Cerebellar cortex (tissue), 1 donor: ENCODE results near the gene MLIP.

Source experiments
- DNase-seq: peaks from one replicate; pipeline ENCODE4 v3.0.0-alpha.2; 2015; ENCODE audit warnings: low spot score

The MLIP gene

GRCh38 chr6:54286141-54286540 lies 174.9 kb downstream of the MLIP start:
- no peak for DNase-seq

- no peak for DNase-seq
These were observed 177.2 kb downstream of the MLIP start for GRCh38 chr6:54288474-54288873.

- no peak for DNase-seq
These were observed 178.2 kb downstream of the MLIP start for GRCh38 chr6:54289426-54289825.

GRCh38 chr6:54291146-54291545 lies 179.9 kb downstream of the MLIP start:
- DNase-seq: no peak

GRCh38 chr6:54291738-54292137 lies 180.5 kb downstream of the MLIP start:
- no peak for DNase-seq

- no peak for DNase-seq
These were observed 183.8 kb downstream of the MLIP start for GRCh38 chr6:54294965-54295532.

- DNase-seq: no peak
These were observed 188.5 kb downstream of the MLIP start for GRCh38 chr6:54299542-54300269.

GRCh38 chr6:54301770-54302169 lies 190.5 kb downstream of the MLIP start:
- DNase-seq: no peak

- DNase-seq: no peak
These were observed 196.2 kb downstream of the MLIP start for GRCh38 chr6:54307439-54307910.

- DNase-seq: no peak
These were observed 197.2 kb downstream of the MLIP start, which contains the start of gene TINAG for GRCh38 chr6:54308289-54308985. TINAG (plus strand) TSS chr6:54308441; CDS start chr6:54308551, 110 bp downstream.

- DNase-seq: no peak
These were observed 197.7 kb downstream of the MLIP start for GRCh38 chr6:54308986-54309315.

- DNase-seq: no peak
These were observed 199.3 kb downstream of the MLIP start for GRCh38 chr6:54310377-54311152.

- DNase-seq: no peak
These were observed 204.4 kb downstream of the MLIP start for GRCh38 chr6:54315656-54316055.
